T follicular helper cell (primary cell): ENCODE results near the gene C19orf85.

ENCODE experiments used
- DNase-seq: peaks from one replicate; pipeline ENCODE4 v3.0.0-alpha.2; 2020; ENCODE audit warnings: low read depth

The C19orf85 gene

DNA sequence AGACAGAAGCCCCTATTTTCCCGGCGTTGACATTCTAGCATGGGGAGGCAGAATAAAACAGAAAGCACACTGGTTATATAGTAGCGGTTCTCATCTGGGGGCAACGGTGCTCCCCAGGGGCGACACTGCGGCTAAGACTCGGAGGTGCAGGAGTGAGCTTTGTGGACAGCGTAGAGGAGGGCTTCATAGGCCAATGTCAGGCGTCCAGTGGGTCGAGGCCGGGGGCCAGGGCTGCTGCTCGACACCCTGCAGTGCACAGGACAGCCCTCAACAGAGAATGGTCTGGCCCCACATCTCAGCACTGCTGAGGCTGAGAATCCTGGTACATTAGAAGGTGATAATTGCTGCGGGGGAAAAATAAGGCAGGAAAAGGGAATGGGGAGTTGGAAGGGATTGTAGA is 13.4 kb upstream of the C19orf85 start:
- no peak for DNase-seq

DNA sequence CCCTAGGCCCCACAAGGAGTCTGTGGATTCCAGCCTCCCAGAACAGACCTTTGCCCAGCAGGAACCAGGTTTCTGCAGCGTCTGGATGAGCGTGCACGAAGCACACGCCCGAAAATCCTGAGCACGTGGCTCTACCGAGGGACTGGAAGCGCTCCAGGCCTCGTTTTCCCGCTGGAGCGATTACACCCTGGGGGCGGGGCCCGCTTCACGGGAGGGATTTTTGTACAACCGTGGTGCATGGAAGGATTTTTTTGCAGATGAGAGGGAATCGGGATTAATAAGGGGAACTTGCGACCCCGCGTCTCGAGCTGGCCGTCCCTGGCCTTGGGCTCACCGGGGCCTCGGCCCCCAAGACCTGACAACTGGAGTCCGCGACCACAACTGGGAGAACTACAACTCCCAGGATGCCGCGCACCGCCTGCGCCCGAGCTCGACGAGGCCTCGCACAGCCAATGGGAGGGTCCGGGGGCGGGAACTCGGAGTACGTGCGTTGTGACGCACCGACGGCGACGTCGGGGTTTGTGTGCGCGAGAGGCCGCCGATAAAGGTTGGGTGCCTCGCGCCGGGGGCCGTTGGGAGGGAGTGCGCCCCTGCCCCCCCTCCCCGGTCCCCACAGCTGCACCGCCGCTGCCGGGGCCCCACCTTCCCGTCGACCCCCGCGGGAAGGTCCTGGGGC is 11.7 kb upstream of the C19orf85 start, which contains the start of gene ZNF628:
TSS of gene ZNF628 (plus strand) at position 518 of the 676 bp plus-strand sequence. CDS start 3,294 bp downstream, outside the sequence.
- peak; percentile 96 for DNase-seq

DNA sequence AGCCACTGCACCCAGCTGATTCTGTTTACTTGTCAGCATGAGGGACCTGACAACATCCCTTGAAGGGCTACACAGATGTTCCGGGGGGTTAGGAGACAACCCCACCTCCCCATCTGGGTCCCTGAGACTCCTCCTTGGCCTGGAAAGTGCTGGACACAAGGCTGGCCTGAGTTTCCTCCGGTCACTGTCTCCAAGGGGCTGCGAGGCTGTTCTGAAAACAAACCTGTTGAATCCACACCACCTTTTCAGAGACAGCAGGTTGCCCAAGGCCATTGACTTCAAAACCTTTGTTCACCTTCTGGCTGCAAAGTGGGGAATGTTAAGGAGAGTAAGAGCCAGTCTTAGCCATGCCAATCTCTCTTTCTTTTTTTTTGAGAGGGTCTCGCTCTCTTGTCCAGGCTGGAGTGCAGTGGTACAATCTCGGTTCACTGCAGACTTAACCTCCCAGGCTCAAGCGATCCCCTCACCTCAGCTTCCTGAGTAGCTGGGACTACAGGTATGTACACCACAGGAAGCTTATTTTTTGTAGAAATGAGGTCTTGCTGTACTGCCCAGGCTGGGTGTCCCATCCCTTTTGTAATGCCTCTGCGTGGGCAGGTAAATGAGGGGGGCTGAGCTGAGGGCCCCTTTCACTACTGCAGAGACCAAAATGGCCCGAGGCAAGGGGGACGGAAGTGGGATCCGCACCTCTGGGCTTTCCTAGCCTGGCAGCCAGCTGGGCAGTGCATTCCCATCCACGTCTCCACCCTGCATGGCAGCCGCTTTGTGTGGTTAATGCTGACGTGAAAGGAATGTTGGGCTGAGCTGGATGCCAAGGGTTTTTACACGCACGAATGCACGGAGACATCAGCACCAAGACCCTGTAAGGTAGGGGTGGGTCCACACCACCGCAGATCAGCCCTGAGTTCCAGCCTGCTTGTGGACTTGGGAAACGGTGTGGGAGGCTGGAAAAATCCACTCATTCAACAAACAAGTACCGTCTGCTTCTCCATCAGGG is 10.0 kb upstream of the C19orf85 start:
- no peak for DNase-seq

DNA sequence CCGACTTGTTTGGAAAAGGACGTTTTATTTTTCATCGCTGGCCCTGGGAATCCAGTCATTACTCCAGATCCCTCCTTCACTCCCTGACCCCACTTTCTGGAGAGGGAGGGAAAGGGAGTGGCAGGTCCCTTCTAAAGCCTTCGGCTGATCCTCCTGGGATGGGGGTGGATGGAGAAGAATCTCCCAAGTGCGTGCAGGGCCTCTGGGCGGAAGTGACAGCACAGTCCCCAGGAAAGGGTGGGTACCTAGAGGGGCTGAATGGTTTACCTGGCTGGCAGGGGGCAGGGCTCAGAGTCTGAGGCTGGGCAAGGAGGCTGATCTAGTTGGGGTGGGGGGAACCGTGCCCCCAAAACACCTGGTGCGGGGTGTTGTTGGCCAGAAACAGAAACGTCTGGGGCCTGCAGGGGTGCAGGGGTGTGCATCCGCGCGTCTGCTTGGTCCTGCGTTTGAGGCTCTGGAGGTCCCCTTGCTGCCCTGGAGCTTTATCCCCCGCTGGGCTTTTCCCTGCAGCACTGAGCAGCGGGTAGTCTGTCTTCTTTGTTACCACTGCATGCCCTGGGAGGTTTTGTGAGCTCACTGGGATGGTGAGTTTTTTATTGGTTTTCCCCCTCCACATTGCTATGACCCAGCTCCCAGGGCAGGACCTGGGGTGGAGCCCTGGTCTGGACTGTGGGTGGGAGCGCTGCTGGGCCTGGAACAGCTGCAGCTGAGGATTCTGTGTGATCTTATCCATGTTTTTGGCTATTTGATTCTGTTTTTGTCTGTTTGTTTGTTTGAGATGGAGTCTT is 8.9 kb upstream of the C19orf85 start:
- no peak for DNase-seq

DNA sequence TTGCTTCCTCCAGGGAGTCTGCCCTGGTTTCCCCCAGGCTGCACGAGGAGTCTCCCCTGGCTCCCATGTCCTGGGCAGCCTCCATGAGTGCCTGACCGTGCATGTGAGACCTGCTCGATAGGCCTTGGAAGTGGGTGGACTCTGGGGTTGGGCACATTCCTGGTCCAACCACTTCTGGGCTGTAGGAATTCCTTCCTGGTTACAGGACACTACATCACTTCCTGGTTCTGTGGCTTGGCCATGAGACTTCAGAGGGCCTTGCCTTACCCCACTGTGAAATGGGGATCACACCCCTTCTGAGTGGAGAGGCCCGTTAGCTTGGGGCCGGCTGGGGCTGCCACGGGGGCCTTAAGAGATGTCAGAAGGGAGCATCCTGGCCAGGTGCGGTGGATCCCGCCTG is 7.9 kb upstream of the C19orf85 start:
- no peak for DNase-seq

DNA sequence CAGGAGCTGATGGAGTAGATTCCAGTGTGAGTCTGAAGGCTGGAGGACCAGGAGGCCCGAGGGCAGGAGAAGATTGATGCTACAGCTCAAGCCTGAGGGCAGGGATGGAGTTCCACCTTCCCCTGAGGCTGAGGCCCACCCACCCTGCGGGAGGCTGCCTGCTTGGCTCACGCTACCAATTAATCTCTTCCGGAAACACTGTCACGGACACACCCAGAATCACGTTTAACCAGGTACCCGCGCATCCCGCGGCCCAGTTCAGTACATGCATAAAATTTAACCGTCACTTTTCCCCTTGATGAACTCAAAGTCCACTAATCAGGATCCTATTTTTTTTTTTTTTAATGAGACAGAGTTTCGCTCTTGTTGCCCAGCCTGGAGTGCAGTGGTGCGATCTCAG is 6.7 kb upstream of the C19orf85 start:
- DNase-seq, result no peak

DNA sequence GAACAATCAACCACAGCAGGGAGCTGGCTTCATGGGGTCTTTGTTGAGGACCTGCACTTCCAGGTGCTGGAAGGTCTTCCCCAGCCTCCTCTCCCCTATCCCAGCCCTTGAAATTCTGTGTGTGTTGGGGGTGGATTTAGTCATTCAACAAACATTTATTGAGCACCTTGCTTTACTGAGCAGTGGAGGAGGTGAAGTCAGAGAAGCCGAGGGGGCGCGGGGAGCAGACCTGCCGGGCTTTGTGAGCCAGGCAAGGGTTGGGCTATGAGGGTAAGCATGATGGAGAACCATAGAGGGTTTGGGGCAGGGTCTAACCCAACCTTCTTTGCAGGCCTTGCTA is 3.5 kb upstream of the C19orf85 start:
- no peak for DNase-seq

DNA sequence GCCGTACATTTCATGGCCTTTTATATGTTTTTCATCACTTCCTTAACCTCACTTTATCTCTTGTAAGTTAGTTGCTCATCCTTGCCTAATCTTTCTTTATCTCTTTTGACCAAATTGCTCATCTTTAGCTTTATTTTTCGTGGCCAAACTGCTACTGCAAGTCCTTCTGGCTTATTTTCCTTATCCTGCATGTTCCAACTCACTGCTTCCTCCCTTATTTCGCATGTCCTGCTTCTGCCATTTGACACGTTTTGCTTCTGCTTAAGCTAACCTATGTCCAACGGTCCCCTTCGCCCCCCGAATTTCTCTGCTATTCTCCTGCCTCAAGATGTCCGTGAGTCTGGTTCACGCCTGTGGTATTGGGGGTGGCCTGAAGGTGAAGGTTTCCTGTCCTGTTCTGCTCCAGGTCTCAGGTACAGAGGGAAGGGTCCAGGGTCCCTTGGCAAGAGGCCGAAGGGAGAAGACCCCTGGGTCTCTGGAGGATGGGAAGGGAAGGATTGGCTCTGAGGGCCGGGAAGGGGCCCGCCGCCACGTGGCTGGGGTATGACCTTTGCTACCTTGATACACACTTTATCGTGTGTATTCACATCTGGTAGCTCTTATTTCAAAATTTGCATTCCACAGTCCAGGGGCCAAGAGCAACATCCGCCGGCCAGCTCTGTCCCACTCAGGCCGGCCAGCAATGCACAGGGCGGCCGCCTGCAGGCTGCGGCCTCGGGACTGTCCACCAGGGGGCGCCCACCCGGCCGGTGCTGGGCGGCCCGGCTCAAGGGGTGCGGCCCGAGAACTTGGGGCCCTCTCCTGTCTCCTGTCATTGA is 2.9 kb upstream of the C19orf85 start:
- peak; percentile 42 for DNase-seq

DNA sequence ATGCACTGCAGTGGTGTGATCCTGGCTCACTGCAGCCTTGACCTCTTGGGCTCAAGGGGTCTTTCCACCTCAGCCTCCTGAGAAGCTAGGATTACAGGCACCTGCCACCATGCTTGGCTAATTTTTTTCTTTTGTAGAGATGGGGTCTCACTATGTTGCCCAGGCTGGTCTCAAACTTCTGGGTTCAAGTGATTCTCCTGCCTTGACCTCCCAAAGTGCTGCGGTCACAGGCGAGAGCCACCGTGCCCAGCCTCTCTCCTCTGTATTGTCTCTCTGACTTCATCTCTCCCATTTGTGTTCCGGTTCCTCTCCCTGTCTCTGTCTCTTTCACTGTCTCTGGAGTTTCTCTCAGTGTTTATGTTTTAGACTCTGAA is 1.7 kb upstream of the C19orf85 start:
- DNase-seq, result no peak

DNA sequence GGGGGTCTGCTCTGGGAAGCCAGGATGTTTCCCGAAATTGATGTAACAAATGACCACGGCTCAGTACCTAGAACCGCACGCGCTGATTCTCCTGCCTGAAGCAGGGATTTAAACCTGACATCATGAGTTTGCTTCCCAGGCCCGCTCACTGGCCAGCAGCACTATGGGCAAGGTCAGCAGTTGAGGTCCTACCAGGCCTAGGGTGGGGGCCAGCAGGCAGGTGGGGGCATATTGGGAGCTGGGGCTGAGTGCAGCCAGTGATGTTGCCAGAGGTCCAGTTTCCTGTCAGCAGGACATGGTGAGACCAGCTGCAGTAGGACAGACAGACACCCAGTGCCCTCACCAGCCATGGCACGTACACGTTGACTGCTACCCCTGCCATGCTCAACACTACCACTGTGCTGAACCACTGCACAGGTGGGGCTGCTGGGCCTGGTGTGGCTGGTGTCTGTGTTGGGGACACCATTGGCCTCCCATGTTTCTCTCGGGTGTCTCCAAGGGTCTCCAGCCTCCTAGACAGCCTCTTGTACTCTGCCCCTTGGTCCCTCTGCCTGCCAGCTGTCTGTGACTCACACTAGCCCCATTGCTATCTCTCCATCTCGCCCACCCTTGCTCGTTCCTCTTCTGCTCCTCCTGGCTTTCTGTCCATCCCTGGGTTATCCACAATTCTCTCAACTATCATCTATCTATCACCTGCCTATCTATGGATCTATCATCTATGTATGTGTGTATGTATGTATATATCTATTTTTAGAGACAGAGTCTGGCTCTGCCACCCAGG is 1.1 kb upstream of the C19orf85 start:
- DNase-seq, result no peak

DNA sequence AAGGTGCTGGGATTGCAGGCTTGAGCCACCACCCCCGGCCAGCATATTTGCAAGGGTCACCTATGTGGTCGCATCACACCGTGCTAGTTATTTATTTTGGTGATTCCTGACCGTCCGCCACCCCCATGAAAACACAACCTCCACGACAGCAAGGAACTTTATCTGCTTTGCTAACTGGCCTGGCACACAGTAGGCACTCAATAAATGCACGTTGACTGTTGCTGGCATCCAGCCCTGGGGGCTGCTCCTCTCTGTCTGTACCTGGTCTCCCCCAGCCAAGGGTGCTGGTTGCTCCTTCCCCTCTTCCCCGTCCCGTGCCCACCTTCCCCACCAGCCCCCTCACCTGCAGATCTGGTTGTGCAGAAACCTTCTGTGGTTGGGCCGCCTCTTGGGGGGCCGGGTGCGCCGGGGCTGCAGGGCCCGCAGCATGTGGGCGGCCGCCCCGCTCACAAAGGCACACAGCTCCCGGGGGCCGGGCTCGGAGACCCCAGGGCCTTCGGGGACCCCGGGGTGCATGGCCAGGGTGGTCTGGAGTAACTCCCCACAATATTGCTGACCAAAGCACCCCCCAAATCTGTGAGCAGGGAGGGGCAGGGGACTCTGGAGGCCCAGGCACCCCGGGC is 401 bp downstream of the C19orf85 start:
- DNase-seq, result no peak

DNA sequence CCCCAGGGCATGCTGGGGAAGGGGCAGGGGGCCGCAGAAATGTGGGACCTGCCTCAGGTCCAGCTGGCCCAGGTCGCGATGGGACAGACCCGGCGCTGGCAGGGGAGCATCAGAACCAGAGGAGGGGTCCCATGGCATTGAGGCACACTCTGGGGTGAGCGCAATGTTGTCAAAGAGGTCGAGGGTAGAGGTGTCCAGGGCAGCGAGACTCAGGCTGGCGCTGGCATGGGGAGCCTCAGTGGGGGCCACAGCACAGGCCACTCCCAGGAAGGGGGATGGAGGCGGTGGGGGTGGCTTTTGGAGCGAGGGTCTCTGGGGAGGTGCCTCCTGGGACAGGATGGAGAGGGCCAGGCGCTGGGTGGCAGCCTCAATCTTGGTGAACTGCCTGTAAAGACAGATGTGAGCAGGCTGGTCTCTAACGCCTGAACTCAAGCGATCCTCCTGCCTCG is 944 bp downstream of the C19orf85 start:
- DNase-seq, result no peak

DNA sequence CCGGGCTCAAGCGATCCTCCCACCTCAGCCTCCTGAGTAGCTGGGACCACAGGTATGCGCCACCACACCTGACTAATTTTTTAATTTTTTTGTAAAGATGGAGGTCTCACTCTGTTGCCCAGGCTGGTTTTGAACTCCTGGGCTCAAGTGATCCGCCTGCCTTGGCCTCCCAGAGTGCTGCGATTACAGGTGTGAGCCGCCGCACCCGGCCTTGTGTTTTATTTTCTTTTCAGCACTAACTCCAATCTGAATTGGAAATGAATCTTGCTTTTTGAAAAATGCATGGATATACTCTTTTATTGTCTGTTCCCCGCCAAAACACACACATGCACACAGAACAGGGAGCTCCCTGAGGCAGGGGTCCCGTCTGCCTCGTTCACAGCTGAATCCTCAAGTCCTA is 1.8 kb downstream of the C19orf85 start:
- DNase-seq, result no peak

DNA sequence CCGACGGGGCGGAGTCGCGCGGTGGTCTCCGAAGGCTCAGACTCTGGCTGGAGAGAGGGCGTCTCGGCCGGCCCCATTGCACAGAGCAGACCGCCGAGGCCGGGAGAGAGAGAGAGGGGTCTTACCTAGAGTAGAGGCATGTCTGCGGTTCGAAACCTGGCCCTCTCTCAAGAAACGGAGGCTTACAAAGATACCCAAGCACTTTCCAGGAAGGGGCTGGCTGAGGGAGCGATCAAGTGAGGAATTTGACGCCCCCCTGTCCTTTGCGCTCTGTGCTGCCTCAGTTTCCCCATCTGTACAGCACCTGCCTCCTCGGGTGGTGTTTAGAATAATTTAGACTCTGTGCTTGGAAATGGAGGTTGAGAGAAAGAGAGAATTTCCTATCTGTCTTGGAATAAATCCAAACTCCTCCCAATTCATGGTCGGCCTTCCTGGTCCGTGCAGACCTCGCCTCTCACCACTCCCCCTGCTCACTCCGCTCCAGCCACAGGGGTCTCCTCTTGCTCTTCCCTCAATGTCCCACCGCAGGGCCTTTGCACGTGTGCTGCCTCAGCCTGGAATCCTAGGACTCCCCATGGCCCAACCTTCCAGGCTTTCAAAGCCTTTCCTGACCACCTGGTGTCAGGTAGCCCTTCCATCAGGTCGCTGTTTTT is 2.5 kb downstream of the C19orf85 start:
- no peak for DNase-seq

DNA sequence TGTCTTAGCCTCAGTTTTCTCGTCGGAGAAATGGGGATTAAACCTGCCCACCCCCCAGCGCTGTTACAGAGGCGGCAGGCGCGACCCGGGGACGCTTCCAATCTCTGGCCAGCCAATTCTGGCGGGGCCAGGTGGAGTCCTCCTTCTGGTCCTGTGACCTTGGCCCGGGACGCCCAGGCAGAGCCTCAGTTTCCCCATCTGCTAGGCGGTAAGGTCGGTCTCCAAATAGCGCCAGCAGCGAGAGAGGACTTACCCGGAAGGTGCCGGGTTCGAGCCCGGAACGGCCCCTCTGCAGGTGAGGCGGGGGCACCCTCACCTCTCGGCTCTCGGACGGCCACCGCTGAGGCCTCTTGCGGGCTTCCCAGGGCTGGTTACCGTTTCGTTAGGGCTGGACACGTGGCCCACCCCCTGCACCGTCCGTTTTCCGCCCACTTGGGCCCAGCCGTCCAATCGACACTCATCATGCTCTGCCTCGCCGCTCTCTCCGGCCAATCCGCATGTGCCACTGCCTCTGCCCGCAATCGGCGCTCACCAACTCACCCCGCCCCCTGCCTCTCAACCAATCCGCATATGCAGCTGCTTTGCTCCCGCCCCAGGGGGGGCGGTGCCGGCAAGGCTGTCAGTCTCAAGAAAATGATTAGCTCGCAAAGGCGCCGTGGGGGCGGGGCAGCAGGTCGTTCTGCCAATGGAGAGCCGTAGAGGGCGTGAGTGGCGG is 3.1 kb downstream of the C19orf85 start, which contains the start of gene ISOC2:
TSS of gene ISOC2 (minus strand) at position 384 of the 715 bp plus-strand sequence. CDS start 5,156 bp downstream, outside the sequence.
- peak; percentile 100 for DNase-seq

DNA sequence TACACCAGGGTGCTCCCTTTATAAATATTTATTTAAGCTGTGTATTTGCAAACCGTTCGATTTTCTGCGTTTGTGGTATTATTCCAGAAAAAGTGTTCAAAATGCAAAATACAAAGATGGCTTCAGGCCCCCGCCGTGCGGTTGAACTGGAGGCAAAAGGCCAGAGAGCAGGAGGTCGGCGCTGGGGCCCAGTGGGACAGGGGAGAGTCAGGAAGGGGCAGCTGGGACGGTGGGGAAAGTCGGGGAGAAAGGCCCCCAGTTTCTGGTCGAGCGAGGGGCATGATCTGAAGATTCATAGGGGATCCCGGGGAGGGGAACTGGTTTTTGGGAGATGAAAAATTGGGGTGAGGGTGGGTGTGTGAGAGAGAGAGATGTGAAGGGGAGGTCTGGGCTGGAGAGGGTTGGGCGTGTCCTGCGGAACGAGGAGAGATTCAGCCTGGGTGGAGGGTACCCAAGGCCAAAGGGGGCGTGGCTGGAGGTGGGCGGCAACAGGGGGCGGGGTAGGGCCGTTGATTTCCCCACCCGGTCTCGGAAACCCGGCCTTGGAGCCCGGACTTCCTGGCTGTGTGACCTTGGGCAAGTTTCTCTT is 3.8 kb downstream of the C19orf85 start:
- DNase-seq, result no peak

DNA sequence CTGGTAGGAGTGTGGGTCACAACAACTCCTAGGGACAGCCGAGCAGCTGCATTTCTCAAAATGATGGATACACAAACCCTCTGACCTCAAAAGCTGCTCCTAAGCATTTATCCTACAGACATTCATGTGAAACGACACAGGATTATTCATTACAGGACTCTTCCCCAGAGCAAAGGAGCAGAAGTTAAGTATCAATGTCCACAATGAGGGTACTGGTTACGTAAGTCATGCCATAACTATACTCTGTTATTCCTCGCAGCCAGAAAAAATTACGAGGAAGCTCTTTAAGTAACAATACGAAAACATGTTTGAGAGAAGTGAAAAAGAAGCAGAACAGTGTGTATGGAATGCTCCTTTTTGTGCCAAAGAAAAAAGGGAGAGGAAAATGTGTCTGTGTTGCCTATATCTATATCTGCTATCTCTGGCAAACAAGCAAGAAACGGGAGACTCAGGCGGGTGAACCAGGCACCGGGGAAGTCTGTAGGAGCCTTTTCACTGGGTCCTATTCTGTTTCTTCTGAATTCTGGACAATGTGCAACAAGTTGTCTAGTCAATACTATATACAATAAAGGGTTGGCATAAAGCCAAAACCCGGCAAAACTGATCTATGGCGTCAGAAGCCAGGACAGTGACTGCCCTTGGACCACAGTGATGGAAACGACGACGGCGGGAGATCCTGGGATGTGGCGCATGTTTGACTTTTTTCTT is 4.4 kb downstream of the C19orf85 start:
- DNase-seq, result no peak

DNA sequence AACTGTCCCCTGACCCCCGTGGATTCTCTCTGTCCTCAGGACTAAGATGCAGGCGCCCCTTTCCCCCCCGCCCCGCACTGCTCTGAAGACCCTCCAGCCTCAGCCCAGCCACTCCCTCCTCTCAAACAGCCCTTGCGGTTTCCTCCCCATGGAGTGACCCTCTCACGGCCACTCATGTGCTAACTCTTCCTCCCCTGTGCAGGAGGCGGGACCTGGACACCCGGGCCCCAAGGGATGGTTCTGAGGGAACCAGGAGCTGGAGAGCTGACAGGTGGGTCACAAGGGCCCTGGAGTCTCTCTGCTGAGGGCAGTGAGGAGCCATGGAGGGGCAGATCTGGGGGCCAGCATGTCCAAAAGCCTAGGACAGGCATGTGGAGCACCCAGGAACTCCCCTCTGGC is 5.0 kb downstream of the C19orf85 start:
- DNase-seq, result no peak
